Body of pancreas (tissue), 4 donors: Measurements from ENCODE around the gene SH3PXD2A. TPM values are rescaled to one million over a fixed set of nuclear protein-coding genes. Genes with fewer than 3 reads are reported as not detected.
A peak's percentile ranks its signal among the peaks of the same experiment; 100 is the strongest.

ENCODE experiments used
- ATAC-seq: fragments of 150-250 bp; one replicate; pipeline ENCODE4 v1.9.1; 2016
- DNase-seq, 4 donors: peaks; one replicate each; pipeline ENCODE4 v3.0.0-alpha.2; 2019
- H3K27ac ChIP-seq, 4 donors: fragments of 200-600 bp; sonication (generic); 1 replicate in 3 of 4; 2 replicates in 1 of 4; pipeline versions ENCODE4 v1.5.1 to v1.6.1; 2016 to 2019; ENCODE audit warnings: mild to moderate bottlenecking in 1 of 4, mixed read lengths in 1 of 4, moderate library complexity in 1 of 4
- H3K27me3 ChIP-seq, 2 donors: fragments of 200-600 bp; sonication (generic); one replicate each; pipeline ENCODE4 v1.6.0; 2016; ENCODE audit warnings: mild to moderate bottlenecking in 1 of 2
- H3K36me3 ChIP-seq, 2 donors: fragments of 200-600 bp; sonication (generic); replicated peaks in 1 of 2; 2 replicates each; pipeline ENCODE4 v1.5.1; 2016; ENCODE audit warnings: low read depth in 2 of 2; ENCODE audit not compliant: insufficient read depth in 1 of 2
- H3K4me1 ChIP-seq: fragments of 200-600 bp; sonication (generic); one replicate; pipeline ENCODE4 v1.6.0; 2016
- H3K4me3 ChIP-seq, 2 donors: fragments of 200-600 bp; sonication (generic); 1 replicate in 1 of 2; 2 replicates in 1 of 2; pipeline ENCODE4 v1.5.1; 2016 to 2019
- H3K9me3 ChIP-seq, 3 donors: fragments of 200-600 bp; sonication (generic); 1 replicate in 2 of 3; 2 replicates in 1 of 3; pipeline ENCODE4 v1.5.1; 2016
- POLR2A ChIP-seq, 3 donors: fragments of 450-650 bp; IDR thresholded peaks; one replicate each; pipeline ENCODE4 v1.6.1; 2016; ENCODE audit warnings: antibody characterized with exemption in 3 of 3, mild to moderate bottlenecking in 2 of 3
- WGBS, 2 donors: methylation state at CpG; one replicate each; pipeline ENCODE4 v1.1.5; 2017; 5-methylcytosine and 5-hydroxymethylcytosine counted together
- intact Hi-C: fragments of 100-400 bp; cut with DNase I; formaldehyde crosslinking; loops from one replicate; pipeline ENCODE4 v1.15.1; 2023
- total RNA-seq, 2 donors: library from RNA; depleted of rRNA; stranded (reverse); fragments of >200 nt; gene quantifications; one replicate each; pipeline ENCODE4 v1.1.0, GENCODE V29; 2016
- TF ChIP-seq, protein P1 (sequence below), 7 experiments: fragments of 450-650 bp in 4 of 7; fragments of 200-600 bp in 3 of 7; sonication (generic) in 3 of 7; IDR thresholded peaks; one replicate each; pipeline ENCODE4 v1.5.1; 2016 to 2019; ENCODE audit warnings: antibody characterized with exemption in 7 of 7

Gene SH3PXD2A
- total RNA-seq, 2 donors from 2014 or later, result 7.3 to 9.9 TPM

DNA sequence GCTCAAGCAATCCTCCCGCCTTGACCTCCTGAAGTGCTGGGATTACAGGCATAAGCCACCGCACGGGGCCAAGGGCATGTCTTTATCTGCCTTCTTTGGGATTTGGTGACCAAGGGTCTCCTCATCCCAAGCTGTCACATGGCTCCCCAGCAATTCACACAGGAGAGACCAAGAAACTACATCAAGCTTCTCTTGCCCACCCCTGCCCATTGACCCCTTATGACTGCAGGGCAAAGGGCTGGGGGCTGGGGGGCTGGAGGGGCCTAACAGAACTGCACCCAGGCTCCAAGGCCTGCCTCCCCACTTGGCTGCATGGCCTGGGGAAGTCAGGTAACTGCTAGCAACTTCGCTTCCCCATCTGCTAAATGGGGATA is 137.1 kb downstream of the SH3PXD2A start:
- 89 to 95% methylated on average over 4 of the region's 4 CpGs for WGBS, 2 donors
- ATAC-seq (no peak), DNase-seq (no peak)
- Histone ChIP-seq H3K27me3 (no peaks in the 10 kb centered on the region), H3K9me3 (no peaks in the 10 kb centered on the region), H3K27ac (no peak overlapping the region), H3K36me3 (no peaks in the 10 kb centered on the region), H3K4me3 (no peak overlapping the region), H3K4me1 (peaks cover 27% of the 10 kb centered on the region)
- TF ChIP-seq, protein P1, sequence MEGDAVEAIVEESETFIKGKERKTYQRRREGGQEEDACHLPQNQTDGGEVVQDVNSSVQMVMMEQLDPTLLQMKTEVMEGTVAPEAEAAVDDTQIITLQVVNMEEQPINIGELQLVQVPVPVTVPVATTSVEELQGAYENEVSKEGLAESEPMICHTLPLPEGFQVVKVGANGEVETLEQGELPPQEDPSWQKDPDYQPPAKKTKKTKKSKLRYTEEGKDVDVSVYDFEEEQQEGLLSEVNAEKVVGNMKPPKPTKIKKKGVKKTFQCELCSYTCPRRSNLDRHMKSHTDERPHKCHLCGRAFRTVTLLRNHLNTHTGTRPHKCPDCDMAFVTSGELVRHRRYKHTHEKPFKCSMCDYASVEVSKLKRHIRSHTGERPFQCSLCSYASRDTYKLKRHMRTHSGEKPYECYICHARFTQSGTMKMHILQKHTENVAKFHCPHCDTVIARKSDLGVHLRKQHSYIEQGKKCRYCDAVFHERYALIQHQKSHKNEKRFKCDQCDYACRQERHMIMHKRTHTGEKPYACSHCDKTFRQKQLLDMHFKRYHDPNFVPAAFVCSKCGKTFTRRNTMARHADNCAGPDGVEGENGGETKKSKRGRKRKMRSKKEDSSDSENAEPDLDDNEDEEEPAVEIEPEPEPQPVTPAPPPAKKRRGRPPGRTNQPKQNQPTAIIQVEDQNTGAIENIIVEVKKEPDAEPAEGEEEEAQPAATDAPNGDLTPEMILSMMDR (IDR thresholded peaks at IDR 0.05), result no peak
- TF ChIP-seq POLR2A (IDR thresholded peaks at IDR 0.05), result no peak
- intact Hi-C loops, result no loop called here

DNA sequence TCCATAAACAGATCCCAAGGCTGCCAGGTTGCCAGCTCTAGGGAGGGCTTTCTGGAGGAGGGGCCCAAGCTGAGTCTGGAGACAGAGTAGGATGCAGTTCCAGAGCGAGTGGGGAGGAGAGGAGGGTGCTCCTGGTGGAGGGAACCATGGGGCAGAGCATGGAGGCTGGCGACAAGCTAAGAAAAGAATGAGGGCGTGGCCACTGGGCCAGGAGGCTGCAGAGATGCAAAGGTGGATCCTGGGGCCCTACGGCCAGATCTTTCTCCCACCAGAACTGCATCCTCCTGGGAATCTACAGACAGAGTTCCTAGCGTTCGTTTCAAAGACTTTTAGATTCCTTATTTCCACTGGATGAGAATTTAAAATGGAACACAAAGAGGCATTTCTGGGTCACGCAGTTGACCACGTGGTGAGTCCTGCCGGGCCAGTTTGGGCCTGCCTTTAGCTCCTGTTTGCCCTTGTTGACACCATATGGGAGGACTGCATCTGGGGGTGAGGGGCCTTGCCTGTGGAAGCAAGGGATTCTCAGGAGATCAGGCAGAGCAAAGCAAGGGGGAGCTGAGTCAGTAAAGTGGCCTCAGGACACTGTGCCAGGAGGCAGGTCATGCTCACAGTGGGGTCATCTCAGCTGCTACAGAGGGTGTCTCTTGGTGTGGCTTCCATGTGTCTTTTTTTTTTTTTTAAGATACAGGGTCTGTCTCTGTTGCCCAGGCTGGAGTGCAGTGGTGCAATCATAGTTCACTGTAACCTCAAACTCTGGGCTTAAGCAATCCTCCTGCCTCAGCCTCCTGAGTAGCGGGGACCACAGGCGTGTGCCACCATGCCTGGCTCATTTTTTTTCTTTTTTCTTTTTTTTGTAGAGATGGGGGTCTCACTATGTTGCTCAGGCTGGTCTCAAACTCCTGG is 137.8 kb downstream of the SH3PXD2A start:
- Histone ChIP-seq H3K4me3 (no peak overlapping the region), H3K9me3 (no peaks in the 10 kb centered on the region), H3K27ac (peak overlapping the region in 3 of 4 donors; percentile 80 to 85 (median 82)), H3K27me3 (no peaks in the 10 kb centered on the region), H3K36me3 (no peaks in the 10 kb centered on the region), H3K4me1 (peaks cover 27% of the 10 kb centered on the region)
- intact Hi-C loops, result no loop called here
- 63 to 66% methylated on average over 11 of the region's 11 CpGs for WGBS, 2 donors
- no peak for TF ChIP-seq POLR2A (IDR thresholded peaks at IDR 0.05)
- TF ChIP-seq, protein P1 (IDR thresholded peaks at IDR 0.05), result no peak
- ATAC-seq (no peak), DNase-seq (no peak)

DNA sequence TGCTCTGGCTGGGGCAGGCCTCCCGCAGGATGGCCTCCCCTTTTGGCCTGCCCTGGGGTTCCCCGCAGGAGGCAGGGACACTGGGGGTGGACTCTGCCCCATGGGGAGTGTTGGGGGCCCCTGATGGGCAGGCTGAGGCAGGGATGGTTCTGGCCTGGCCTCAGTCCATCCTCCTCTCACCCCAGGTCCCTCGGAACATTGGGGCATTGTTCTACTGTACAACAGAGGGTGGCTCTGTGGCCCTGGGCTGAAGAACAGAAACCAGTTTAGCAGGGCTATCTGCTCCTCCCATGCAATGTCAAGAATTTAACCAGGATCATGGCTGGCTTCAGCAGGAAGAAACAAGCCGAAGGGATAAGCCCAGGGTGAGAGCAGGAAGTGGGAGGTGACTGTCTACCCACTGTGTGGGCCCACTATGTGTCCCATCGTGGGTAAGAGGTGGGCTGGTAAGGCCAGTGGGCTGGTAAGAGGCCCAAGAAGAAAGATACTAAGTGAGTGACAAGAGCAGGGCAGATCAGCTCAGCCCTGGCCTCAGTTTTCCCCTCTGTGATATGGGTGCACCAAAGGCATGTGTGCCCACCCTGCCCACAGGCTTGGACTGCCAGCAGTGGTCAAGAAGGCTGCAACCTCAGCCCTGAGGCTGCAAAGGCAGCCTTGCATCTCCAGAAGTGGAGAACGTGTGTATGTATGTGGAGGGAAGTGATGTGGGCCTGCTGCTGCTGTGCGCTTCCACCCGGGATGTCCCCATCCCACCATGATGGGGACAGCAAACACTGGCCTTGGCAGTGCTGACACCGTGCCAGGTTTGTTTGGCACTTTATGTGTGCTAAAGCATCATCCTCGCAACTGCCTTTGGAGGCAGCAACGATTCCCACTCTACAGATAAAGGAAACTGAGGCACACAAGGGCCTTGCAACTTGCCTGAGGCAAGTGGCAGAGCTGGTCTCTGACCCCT is 138.9 kb downstream of the SH3PXD2A start:
- H3K36me3 ChIP-seq, result no peaks in the 10 kb centered on the region
- intact Hi-C loops, result no loop called here
- peak; percentile 86 for ATAC-seq
- peaks cover 27% of the 10 kb centered on the region for H3K4me1 ChIP-seq
- no peaks in the 10 kb centered on the region for H3K27me3 ChIP-seq
- no peak for TF ChIP-seq POLR2A (IDR thresholded peaks at IDR 0.05)
- TF ChIP-seq, protein P1 (IDR thresholded peaks at IDR 0.05), result peak in 3 of 7 experiments; percentile 8 to 23 (median 17)
- peak; percentile 45 to 74 (median 68) for DNase-seq
- no peak overlapping the region for H3K4me3 ChIP-seq
- 55 to 64% methylated on average over 9 to 11 of the region's 11 CpGs for WGBS, 2 donors
- H3K27ac ChIP-seq, result peak overlapping the region; percentile 69 to 85 (median 81)
- no peaks in the 10 kb centered on the region for H3K9me3 ChIP-seq

DNA sequence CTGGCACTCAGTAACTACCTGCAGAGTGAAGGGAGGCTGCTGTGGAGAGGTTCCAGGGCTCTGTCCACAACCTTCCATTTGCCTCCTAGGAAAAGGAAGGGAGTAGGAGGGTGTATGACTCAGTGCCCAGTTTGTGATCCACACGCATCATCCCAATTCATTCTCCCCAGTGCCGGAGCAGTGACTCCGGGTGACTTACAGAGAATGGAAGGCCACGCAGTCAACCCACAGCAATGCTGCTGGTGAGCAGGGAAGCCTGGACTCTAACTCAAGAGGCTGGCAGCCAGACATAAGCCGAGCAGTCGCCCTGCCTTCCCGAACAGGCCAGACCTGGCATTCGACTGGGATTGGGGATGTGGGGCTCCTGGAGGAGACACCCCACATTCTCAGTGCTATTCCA is 139.9 kb downstream of the SH3PXD2A start:
- no peaks in the 10 kb centered on the region for H3K36me3 ChIP-seq
- H3K4me1 ChIP-seq, result peaks cover 27% of the 10 kb centered on the region
- ATAC-seq (no peak), DNase-seq (no peak)
- TF ChIP-seq, protein P1 (IDR thresholded peaks at IDR 0.05), result no peak
- no peak for TF ChIP-seq POLR2A (IDR thresholded peaks at IDR 0.05)
- H3K27ac ChIP-seq, result peak overlapping the region in 3 of 4 donors; percentile 80 to 85 (median 82)
- H3K27me3 ChIP-seq, result no peaks in the 10 kb centered on the region
- no peak overlapping the region for H3K4me3 ChIP-seq
- WGBS, 2 donors, result 60 to 73% methylated on average over 1 to 8 of the region's 8 CpGs
- intact Hi-C loops, result no loop called here
- no peaks in the 10 kb centered on the region for H3K9me3 ChIP-seq
